GM19468 (cell line): ENCODE measurements around the gene TRH.
"Not testable (repeated sequence)": the region's sequence is repeated elsewhere in the genome, so short reads cannot be mapped to it uniquely, and the experiment has no call there.

Experiments used
- ATAC-seq: cut with Tn5 transposase; IDR thresholded peaks from one replicate; pipeline ENCODE4 v1.9.1; 2021; ENCODE audit warnings: mild to moderate bottlenecking, moderate library complexity, moderate number of reproducible peaks; ENCODE audit not compliant: unreplicated experiment; ENCODE audit errors: extremely low read depth

Gene TRH

GRCh38 chr3:129999176-129999575 lies 24.7 kb downstream of the TRH start:
- not testable (repeated sequence) for ATAC-seq

DNA sequence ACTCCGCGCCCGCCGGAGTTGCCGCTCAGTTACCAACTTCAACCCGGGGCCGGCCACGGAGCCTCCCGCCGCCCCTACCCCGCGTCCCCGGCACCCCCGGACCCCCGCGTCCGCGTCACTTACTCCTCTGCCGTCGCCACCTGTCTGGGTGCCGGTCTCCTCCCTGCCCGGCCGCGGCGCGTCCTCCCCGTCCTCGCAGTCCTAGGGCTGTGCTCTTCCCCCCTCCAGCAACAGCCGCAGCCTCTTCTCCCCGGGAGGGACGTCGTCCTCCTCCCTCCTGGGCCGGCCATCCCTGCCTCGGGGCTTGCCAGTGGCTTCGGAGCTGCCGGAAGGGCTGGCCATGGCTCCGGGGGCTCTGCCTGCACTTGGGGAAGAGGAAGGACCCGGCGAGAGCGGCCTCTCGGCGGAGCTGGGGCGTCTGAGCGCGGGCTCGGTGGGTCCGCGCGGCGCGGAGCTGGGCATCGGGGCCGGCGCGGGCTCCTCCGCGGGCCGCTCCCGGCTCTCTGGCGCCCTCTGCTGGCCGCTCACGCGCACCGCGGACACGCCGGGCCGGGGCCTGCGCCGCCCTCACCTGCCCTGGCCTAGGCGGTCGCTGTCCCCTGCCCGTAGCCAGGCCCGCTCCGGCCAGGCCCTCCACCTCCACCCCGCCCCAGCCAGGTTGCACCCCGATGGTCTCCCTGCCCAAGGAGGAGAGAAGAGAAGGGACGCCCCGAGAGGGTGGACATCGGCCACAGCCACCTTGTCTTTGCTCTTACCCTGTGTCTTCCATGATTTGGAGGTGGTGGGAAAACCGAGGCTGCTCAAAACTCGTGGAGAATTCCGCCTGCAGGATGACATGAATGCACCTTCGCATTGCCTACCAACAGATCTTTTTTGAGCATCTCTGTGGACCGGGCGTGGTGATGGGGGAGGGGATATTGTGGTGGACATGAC lies 28.4 kb downstream of the TRH start:
- ATAC-seq = not testable (repeated sequence)

GRCh38 chr3:130010556-130010955 lies 36.0 kb downstream of the TRH start:
- no peak for ATAC-seq

- ATAC-seq = not testable (repeated sequence)
Measured at GRCh38 chr3:130012108-130012507, 37.6 kb downstream of the TRH start.

GRCh38 chr3:130013246-130013645 lies 38.7 kb downstream of the TRH start:
- not testable (repeated sequence) for ATAC-seq

- ATAC-seq = no peak
Measured at GRCh38 chr3:130014526-130014925, 40.0 kb downstream of the TRH start.

DNA sequence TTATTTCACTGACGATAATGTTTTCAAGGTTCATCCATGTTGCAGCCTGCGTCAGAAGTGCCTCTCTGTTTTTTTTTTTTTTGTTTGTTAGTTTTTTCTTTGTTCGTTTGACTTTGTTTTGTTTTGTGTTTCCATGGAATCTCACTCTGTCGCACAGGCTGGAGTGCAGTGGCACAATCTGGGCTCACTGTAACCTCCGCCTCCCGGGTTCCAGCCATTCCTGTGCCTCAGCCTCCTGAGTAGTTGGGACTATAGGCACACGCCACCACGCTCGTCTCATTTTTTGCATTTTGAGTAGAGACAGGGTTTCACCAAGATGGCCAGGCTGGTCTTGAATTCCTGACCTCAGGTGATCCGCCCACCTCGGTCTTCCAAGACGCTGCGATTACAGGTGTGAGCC lies 43.1 kb downstream of the TRH start:
- ATAC-seq = not testable (repeated sequence)

DNA sequence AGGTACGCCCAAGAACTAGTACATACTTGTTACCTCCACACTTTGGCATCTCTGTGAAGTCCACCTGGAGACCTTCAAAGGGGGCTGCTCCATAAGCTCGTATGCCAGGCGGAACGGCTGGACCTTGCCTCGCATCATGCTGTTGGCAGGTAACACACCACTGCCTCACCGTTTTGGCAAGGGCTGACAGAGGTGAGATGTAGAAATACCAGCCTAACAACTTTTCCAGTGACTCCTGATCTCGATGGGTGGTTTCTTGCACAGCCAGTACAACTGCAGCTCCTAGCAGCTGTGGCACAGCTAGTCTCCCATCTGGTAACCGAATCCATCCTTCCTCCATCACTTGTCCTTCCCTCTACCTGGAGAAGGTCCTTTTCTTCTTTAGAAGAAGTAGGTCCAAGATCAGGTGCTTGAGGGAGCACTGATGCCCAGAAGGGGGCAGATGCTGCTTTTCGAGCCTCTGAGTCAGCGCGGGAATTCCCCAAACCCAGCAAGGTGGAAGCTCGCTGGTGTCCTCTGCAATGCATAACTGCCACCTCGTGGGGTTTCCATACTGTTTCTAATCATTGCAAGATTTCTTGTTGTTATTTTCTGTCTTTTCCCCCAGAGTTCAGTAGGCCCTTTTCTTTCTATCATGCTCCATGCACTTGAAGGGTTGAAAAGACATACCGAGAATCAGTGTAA lies 51.8 kb downstream of the TRH start:
- not testable (repeated sequence) for ATAC-seq

DNA sequence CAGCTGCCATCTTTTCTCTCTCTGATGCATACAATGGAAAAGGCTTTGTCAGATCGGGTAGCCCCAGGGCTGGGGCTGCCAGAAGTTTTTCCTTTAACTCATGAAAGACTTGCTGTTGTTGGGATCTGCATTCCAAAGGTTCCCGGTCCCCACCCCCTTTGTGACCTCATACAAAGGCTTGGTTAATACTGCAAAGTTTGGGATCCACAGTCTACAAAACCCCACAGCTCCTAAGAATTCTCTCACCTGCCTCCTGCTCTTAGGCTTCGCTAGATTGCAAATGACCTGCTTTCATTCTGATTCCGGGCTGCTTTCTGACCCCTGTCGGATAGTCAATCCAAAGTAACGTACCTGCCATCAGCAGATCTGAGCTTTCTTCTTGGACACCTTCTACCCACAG lies 52.9 kb downstream of the TRH start:
- ATAC-seq = not testable (repeated sequence)
